GM21367 (cell line): Measurements from ENCODE around the gene PRSS33.

Source experiments
- ATAC-seq: cut with Tn5 transposase; IDR thresholded peaks from one replicate; pipeline ENCODE4 v1.9.1; 2021; ENCODE audit not compliant: unreplicated experiment

The PRSS33 gene

GRCh38 chr16:2787406-2787805 lies at the start of gene PRSS33:
Gene PRSS33 (minus strand): TSS chr16:2787560. CDS start chr16:2786547, 1,013 bp downstream.
- no peak for ATAC-seq

GRCh38 chr16:2836646-2837508 lies 49.5 kb upstream of the PRSS33 start:
- ATAC-seq, result no peak

GRCh38 chr16:2835638-2836493 lies 48.5 kb upstream of the PRSS33 start:
- ATAC-seq, result no peak

- no peak for ATAC-seq
Observed at GRCh38 chr16:2834968-2835367, 47.6 kb upstream of the PRSS33 start.

GRCh38 chr16:2833776-2834175 lies 46.4 kb upstream of the PRSS33 start:
- no peak for ATAC-seq

- ATAC-seq, result no peak
Observed at GRCh38 chr16:2831203-2831602, 43.8 kb upstream of the PRSS33 start.

GRCh38 chr16:2830355-2830695 lies 43.0 kb upstream of the PRSS33 start:
- no peak for ATAC-seq

- no peak for ATAC-seq
Observed at GRCh38 chr16:2829501-2830354, 42.4 kb upstream of the PRSS33 start, which contains the start of gene ZG16B. Gene ZG16B (plus strand): TSS chr16:2830303. CDS start chr16:2830442, 139 bp downstream.

- no peak for ATAC-seq
Observed at GRCh38 chr16:2828876-2829430, 41.6 kb upstream of the PRSS33 start.

GRCh38 chr16:2828521-2828840 lies 41.1 kb upstream of the PRSS33 start:
- ATAC-seq, result no peak

GRCh38 chr16:2827831-2828520 lies 40.6 kb upstream of the PRSS33 start:
- no peak for ATAC-seq

- ATAC-seq, result no peak
Observed at GRCh38 chr16:2827374-2827791, 40.0 kb upstream of the PRSS33 start.

GRCh38 chr16:2826591-2827373 lies 39.4 kb upstream of the PRSS33 start:
- no peak for ATAC-seq

GRCh38 chr16:2825906-2826305 lies 38.5 kb upstream of the PRSS33 start:
- no peak for ATAC-seq

GRCh38 chr16:2825049-2825742 lies 37.8 kb upstream of the PRSS33 start:
- ATAC-seq, result no peak

- no peak for ATAC-seq
Observed at GRCh38 chr16:2824626-2825025, 37.3 kb upstream of the PRSS33 start.

- ATAC-seq, result no peak
Observed at GRCh38 chr16:2822496-2822895, 35.1 kb upstream of the PRSS33 start.

- ATAC-seq, result no peak
Observed at GRCh38 chr16:2822158-2822495, 34.8 kb upstream of the PRSS33 start.
